22Rv1 (cell line): Measurements from ENCODE around the gene HACD3.
A peak's percentile ranks its signal among the peaks of the same experiment; 100 is the strongest.

Experiments used
- H3K27ac ChIP-seq: fragments of 450-650 bp; 2 replicates; pipeline ENCODE4 v1.5.1; 2017
- CTCF ChIP-seq: fragments of 450-650 bp; IDR thresholded peaks from 2 replicates; pipeline ENCODE4 v1.5.1; 2017; ENCODE audit warnings: mild to moderate bottlenecking
- ZFX ChIP-seq: fragments of 450-650 bp; IDR thresholded peaks from 2 replicates; pipeline ENCODE4 v1.6.1; 2017; ENCODE audit warnings: antibody characterized with exemption, borderline replicate concordance

The HACD3 gene

DNA sequence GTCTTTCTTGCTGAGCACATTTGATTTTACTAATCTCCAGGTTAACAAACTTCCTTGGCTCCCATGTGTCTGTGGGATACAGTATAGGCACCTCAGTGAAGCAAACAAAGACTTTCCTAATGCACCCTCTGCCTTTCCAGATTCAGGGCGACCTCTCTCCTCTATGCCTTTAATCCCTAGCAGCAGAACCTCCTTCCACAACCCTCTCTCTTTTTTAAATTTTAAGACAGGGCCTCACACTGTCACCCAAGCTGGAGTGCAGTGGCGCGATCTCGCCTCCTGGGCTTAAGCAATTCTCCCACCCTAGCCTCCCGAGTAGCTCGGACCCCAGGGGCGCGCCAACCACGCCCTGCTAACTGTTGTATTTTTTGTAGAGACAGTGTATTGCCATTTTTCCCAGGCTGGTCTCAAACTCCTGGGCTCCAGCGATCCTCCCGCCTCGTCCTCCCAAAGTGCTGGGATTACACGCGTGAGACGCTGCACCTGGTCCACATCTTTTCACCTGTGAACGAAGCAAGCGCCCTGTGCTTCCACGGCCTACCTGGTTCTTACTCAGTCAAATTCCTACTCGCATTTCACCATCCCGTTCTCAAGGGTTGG lies 1.7 kb upstream of the HACD3 start:
- TF ChIP-seq ZFX (no peak), CTCF (no peak)
- H3K27ac ChIP-seq, result no peak overlapping the region

DNA sequence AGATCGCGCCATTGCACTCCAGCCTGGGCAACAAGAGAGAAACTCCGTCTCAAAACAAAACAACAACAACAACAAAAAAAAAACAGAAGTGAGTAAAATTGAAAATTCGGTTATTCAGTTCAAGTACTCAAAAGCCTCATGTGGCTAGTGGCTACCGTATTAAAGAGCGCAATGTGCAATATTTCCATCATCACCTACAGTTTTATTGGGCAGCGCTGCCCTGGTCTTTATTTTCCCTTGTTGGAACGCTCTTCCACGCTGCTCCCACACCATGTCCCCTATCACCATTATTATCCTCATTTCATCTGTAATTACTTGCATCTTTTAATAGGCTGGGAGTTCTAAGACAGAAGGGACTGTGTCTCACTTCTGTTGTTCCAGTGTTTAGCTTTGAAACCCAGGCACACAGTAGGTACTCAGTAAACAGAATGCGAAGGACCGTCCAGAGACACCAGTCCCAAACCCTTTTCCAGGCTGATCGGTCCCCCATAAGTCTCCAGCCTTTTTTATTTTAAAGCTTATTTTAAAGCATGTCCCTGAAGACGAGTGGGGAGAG lies 423 bp upstream of the HACD3 start:
- TF ChIP-seq CTCF, result no peak
- H3K27ac ChIP-seq, result peak overlapping the region; percentile 78

DNA sequence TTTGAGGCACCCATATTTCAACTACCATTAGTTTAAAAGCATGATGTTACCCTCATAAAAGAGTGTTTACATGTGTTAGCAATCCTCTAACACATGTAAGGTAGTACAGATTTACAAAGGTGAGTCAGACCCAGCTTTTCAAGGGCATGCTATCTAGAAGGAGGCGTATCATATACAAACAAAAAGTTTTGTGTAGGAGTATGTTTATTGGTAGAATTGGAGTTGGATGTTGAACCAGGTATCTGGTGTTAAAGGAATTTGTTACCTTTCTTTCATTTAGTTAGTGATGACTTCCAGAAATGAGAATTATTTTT lies 2.4 kb downstream of the HACD3 start:
- peak overlapping the region; percentile 78 for H3K27ac ChIP-seq
- TF ChIP-seq CTCF (no peak), ZFX (no peak)

DNA sequence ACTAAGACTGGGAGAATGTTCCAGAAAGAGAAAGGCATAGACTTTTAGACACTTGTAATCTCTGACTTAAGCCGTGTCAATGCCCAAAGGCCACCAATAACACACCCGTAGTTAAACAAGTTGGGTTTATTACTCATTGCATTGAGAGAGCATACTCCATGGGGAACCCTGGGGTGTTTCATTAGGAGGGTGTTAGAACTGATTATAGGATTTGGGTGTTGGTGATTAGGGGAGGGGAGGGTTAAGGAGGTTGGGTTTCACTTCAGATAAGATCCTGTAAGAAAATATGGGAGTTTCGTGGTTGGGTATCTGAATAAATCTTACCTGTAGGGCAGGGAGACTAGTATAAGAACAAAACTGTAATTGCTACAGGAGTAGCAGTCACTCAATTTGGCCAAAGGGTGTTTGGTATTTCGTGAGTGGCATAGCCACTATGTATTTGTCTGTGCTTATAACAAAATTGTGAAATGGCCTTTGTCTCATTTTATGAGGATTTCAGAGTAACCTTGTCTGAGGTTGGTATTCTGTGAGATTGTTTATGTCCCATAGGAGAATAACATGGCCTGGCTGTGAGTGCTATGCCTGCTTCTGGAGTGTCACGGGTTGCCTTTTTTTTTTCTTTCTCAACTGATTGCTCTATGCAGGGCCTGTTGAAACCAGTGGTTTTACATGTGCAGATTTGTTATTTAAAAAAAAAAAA lies 2.9 kb downstream of the HACD3 start:
- no peak for TF ChIP-seq CTCF
- no peak for TF ChIP-seq ZFX
- peak overlapping the region; percentile 78 for H3K27ac ChIP-seq

- H3K27ac ChIP-seq, result peak overlapping the region; percentile 78
- TF ChIP-seq CTCF (no peak), ZFX (no peak)
Measured at GRCh38 chr15:65535192-65535591, 4.9 kb downstream of the HACD3 start.

DNA sequence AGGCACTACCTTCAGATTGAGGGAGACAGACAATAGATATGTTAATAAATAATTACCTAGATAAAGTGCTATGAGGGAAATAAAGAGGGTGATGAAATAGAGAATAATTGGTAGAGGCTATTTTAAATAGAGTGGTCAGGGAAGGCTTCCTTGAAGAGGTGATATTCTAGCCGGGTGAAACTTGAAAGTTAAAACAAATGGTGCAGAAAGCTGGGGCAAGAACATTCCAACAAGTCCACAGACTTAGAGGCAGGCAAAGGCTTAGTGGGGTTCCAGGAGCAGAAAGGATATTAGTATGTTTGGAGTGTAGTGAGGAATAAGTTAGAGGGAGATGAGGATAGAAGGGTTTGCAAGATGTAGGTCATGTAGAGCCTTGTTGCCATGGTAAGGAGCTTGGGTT lies 10.1 kb downstream of the HACD3 start:
- no peak for TF ChIP-seq ZFX
- TF ChIP-seq CTCF, result no peak
- H3K27ac ChIP-seq, result no peak overlapping the region

DNA sequence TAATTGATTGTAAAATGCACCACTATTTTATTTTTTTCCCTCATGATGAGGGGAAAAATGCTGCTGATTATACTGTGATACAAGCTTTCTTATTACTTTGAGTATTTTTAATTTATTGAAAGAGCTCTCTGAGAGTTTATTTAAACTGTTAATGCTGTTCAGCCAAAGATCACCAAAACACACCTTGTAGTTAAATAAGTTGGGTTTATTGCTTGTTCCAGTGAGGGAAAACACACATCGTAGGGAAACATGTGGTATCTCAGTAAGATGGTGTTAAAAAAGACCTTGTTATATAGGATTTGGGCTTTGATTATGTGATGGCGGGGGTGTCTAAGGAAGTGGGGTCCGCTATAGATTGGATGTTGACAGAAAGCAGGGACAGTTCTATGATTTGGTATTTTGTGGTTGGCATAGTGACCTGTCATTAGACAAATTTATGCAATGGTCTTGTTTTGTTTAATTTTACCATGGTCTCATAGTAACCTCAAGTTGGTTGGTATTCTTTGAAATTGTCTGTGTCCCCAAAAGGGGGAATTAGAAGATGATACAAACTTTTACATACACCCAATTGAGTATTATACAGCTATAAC lies 11.1 kb downstream of the HACD3 start:
- no peak overlapping the region for H3K27ac ChIP-seq
- TF ChIP-seq CTCF (no peak), ZFX (no peak)
